Esophagus muscularis mucosa (tissue), 4 donors: ENCODE data around the gene PLEKHA7.

Experiments
- EP300 ChIP-seq: sonication (generic); formaldehyde crosslinking; IDR thresholded peaks from one replicate; pipeline ENCODE4 v1.6.1; 2017; ENCODE audit warnings: antibody characterized with exemption
- POLR2A ChIP-seq: fragments of 450-650 bp; IDR thresholded peaks from one replicate; pipeline ENCODE4 v1.6.1; 2017; ENCODE audit warnings: antibody characterized with exemption, moderate library complexity, mild to moderate bottlenecking, low read depth
- POLR2AphosphoS5 ChIP-seq, 2 donors: sonication (generic); formaldehyde crosslinking; IDR thresholded peaks; one replicate each; pipeline ENCODE4 v1.6.1; 2017; ENCODE audit warnings: antibody characterized with exemption in 2 of 2
- TF ChIP-seq, protein P1 (sequence below), 3 experiments: fragments of 200-600 bp in 2 of 3; fragments of 450-650 bp in 1 of 3; sonication (generic) in 2 of 3; IDR thresholded peaks; one replicate each; pipeline ENCODE4 v1.5.1; 2017 to 2019; ENCODE audit warnings: antibody characterized with exemption in 3 of 3, mild to moderate bottlenecking in 2 of 3, moderate library complexity in 1 of 3

DNA sequence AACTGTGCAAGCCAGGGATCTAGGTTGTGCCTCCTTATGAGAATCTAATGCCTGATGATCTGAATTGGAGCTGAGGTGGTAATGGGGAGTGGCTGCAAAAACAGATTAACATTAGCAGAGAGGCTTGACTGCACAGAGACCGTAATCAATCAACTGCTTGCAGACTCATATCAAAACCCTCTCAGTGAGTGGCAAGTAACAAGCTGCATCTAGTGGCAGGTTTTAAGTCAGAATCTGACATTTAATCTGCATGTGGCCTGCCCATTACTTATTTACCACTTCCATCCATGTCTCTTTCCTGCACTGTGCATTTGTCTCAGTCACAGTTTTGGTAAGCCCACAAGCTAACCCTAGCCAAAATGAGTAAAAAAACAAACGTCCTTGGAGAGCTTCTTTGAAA, 264.5 kb downstream of the PLEKHA7 start:
- no peak for TF ChIP-seq EP300
- TF ChIP-seq POLR2A = no peak
- TF ChIP-seq, protein P1, sequence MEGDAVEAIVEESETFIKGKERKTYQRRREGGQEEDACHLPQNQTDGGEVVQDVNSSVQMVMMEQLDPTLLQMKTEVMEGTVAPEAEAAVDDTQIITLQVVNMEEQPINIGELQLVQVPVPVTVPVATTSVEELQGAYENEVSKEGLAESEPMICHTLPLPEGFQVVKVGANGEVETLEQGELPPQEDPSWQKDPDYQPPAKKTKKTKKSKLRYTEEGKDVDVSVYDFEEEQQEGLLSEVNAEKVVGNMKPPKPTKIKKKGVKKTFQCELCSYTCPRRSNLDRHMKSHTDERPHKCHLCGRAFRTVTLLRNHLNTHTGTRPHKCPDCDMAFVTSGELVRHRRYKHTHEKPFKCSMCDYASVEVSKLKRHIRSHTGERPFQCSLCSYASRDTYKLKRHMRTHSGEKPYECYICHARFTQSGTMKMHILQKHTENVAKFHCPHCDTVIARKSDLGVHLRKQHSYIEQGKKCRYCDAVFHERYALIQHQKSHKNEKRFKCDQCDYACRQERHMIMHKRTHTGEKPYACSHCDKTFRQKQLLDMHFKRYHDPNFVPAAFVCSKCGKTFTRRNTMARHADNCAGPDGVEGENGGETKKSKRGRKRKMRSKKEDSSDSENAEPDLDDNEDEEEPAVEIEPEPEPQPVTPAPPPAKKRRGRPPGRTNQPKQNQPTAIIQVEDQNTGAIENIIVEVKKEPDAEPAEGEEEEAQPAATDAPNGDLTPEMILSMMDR (IDR thresholded peaks at IDR 0.05) = no peak
- TF ChIP-seq POLR2AphosphoS5 (IDR thresholded peaks at IDR 0.05) = no peak
